Transverse colon (tissue), 3 donors: Measurements from ENCODE around the gene NADK2.

Experiments
- POLR2A ChIP-seq: fragments of 450-650 bp; IDR thresholded peaks from one replicate; pipeline ENCODE4 v1.6.1; 2016; ENCODE audit warnings: antibody characterized with exemption, mild to moderate bottlenecking, moderate library complexity
- TF ChIP-seq, protein P1 (sequence below), 5 experiments: fragments of 200-600 bp in 3 of 5; fragments of 450-650 bp in 2 of 5; sonication (generic) in 3 of 5; IDR thresholded peaks; 1 replicate in 2 of 5; 2 replicates in 3 of 5; pipeline ENCODE4 v1.5.1; 2016 to 2017; ENCODE audit warnings: antibody characterized with exemption in 5 of 5, inconsistent platforms in 3 of 5, mild to moderate bottlenecking in 2 of 5, moderate library complexity in 1 of 5

DNA sequence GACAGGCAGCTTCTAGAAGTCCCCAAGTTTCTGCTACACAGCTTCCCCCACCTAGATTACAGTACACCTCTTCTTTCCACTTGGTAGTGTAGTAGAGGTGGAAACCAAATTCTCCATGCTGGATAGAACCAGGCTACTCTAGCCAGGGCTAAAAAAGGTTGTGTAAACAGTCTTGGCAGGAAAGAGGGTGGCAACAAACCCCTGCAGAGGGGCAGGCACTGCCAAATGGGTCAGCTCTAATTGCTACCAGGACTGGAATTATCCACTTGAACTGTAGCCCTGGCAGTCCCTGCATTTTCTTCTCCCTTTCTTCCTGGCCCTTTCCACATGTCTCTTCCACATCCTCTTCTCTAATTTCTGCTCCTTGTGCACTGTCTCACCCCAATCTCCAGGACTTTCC lies 35.1 kb upstream of the NADK2 start:
- TF ChIP-seq, protein P1, sequence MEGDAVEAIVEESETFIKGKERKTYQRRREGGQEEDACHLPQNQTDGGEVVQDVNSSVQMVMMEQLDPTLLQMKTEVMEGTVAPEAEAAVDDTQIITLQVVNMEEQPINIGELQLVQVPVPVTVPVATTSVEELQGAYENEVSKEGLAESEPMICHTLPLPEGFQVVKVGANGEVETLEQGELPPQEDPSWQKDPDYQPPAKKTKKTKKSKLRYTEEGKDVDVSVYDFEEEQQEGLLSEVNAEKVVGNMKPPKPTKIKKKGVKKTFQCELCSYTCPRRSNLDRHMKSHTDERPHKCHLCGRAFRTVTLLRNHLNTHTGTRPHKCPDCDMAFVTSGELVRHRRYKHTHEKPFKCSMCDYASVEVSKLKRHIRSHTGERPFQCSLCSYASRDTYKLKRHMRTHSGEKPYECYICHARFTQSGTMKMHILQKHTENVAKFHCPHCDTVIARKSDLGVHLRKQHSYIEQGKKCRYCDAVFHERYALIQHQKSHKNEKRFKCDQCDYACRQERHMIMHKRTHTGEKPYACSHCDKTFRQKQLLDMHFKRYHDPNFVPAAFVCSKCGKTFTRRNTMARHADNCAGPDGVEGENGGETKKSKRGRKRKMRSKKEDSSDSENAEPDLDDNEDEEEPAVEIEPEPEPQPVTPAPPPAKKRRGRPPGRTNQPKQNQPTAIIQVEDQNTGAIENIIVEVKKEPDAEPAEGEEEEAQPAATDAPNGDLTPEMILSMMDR (IDR thresholded peaks at IDR 0.05) = no peak
- no peak for TF ChIP-seq POLR2A
